Measurements from ENCODE around the gene TTK. TPM values are rescaled to one million over a fixed set of nuclear protein-coding genes. Genes with fewer than 3 reads are reported as not detected.
"Not testable (repeated sequence)": the region's sequence is repeated elsewhere in the genome, so short reads cannot be mapped to it uniquely, and the experiment has no call there.

The TTK gene
- total RNA-seq, 1 donor from 2014 or later, result 0.28 TPM

DNA sequence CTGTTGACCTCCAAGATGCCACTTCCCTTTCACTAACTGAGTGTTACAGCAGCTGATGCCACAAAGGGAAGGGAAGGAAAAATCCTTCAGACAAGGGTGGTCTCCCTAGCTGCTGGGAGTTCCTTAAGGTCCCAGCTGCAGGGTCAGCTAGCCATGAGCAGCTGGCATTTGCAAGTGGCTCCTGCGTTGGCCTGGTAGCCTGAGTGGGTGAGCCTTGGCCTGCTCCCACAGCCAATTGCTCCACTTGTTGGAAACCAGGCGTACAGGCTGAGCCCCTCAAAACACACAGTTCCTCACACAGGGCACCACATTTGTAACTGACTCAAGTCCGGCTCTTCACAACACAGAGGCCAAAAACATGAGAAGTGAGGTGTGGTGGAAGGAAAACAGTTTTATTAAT, 16.7 kb downstream of the TTK start:
- ATAC-seq, result no peak
- DNase-seq (ENCODE audit: low spot score), result no peak

DNA sequence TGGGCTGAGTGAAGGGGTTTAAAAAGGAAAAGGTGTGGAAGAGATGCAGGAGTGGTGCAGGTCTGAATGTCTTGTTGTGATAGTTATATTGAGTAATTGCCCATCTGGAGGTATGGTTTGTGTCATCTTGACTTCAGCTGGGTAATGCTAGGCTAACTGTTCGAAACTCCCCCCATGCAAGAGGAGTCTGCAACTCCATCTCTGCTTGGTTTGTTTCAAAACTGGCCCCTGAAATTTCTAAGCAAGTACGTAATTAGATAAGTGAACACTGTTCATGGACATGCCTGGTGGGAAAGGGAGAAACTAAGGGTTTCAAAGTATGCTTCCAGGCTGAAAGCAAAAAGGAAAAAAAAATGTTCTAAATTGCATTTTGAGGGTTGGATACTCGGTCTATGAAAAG, 17.1 kb downstream of the TTK start:
- ATAC-seq (no peak), DNase-seq (ENCODE audit: low spot score) (no peak)

GRCh38 chr6:80022803-80023202, 18.4 kb downstream of the TTK start:
- no peak for ATAC-seq

GRCh38 chr6:80028589-80028988, 24.1 kb downstream of the TTK start:
- no peak for DNase-seq (ENCODE audit: low spot score)
- ATAC-seq, result no peak

More at GRCh38 chr6:80022803-80023202, 18.4 kb downstream of the TTK start:
- no peak for DNase-seq (ENCODE audit: low spot score)

DNA sequence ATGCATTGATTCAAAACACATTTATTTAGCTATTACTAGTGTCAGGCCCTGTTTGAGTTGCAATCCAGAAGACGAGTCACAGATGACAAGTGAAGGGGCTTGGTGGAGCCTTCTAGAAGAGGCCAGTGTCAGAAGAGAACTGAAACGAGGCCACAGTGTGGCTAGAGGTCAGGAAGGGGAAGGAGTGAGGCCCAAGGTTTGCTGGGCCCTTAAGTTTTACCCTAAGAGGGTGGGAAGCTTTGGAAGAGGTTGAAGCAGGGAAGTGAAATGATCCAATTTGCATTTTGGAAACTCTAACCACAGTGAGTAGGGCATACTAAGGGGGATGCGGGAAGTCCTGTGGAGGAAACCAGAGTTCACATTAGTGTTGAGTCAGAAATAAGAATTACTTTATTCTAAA, 25.0 kb downstream of the TTK start:
- ATAC-seq (peak; percentile 43), DNase-seq (ENCODE audit: low spot score) (no peak)

DNA sequence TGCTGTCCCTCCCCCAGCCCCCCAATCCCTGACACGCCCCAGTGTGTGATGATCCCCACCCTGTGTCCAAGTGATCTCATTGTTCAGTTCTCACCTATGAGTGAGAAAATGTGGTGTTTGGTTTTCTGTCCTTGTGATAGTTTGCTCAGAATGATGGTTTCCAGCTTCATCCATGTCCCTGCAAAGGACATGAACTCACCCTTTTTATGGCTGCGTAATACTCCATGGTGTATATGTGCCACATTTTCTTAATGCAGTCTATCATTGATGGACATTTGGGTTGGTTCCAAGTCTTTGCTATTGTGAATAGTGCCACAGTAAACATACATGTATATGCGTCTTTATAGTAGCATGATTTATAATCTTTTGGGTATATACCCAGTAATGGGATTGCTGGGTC, 43.8 kb downstream of the TTK start:
- DNase-seq (ENCODE audit: low spot score); ATAC-seq: not testable (repeated sequence)

DNA sequence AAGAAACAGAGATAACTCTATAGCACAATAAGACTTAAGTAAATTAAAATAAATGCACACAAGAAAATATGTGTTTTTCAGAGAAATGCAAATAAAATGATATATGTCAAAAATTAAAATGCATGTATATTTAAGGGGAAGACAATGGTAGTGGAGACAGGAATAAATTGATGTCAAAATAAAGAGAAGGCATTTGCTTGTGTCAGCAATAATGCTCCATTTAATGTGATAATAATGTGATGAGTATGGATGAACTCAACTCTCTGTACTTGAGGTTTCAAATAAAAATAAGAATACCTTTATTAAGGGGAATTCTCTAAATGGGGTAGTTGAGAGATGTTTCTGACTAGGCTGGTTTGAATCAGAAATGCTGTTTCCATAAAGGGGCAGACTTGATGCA, 56.3 kb downstream of the TTK start:
- ATAC-seq, result no peak
- no peak for DNase-seq (ENCODE audit: low spot score)

GRCh38 chr6:80068146-80068545, 63.7 kb downstream of the TTK start:
- not testable (repeated sequence) for DNase-seq (ENCODE audit: low spot score); ATAC-seq

GRCh38 chr6:80070431-80070830, 66.0 kb downstream of the TTK start:
- DNase-seq (ENCODE audit: low spot score); ATAC-seq: not testable (repeated sequence)

- ATAC-seq, result no peak
Measured at GRCh38 chr6:80077067-80077466, 72.6 kb downstream of the TTK start.

GRCh38 chr6:80088637-80089036, 84.2 kb downstream of the TTK start:
- no peak for DNase-seq (ENCODE audit: low spot score)
- ATAC-seq, result no peak

More at GRCh38 chr6:80077067-80077466, 72.6 kb downstream of the TTK start:
- no peak for DNase-seq (ENCODE audit: low spot score)

DNA sequence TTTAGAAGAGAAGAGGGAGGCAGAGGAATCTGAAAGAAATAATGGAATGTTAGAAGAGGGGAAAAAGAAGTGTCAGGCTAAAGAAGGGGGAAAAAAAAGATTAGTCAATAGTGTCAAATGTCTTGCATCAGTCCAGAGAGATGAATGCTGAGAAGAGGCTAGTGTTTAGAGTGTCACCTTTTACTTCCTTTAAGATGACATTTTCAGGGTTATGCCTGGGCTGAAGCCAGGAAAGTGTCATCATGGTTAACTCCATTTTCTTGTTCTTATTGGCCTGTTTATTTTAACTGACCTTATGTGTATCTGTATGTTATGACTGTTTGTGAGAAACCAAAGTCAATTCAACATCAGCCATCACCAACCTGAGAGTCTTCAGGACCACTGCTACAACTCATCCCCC, 87.1 kb downstream of the TTK start:
- DNase-seq (ENCODE audit: low spot score), result no peak
- ATAC-seq, result no peak

Other genes with a start within 250 kb of the TTK start
- not detected for gene ELOVL4, start 57.1 kb upstream of the TTK start, total RNA-seq
- gene BCKDHB, start 102.0 kb downstream of the TTK start, total RNA-seq, result 64.9 TPM

Measured in left lobe of liver (tissue), 2 donors.